Natural killer cell (primary cell): ENCODE measurements around the gene CLDN9. TPM values are rescaled to one million over a fixed set of nuclear protein-coding genes. Genes with fewer than 3 reads are reported as not detected.

Experiments
- ATAC-seq, 3 donors: fragments of 150-1000 bp in 2 of 3; fragments of 200-7000 bp in 1 of 3; cut with Tn5 transposase; 1 replicate in 1 of 3; 2 replicates in 2 of 3; pipeline ENCODE4 v1.10.0; 2021; ENCODE audit warnings: mild to moderate bottlenecking in 2 of 3, moderate library complexity in 2 of 3
- DNase-seq, 2 donors: peaks; one replicate each; pipeline versions ENCODE4 v3.0.0 to v3.0.0-alpha.2; 2013 to 2021; ENCODE audit warnings: mixed read lengths in 1 of 2
- H3K27ac ChIP-seq: one replicate; pipeline ENCODE4 v1.5.1; 2013; ENCODE audit warnings: mild to moderate bottlenecking, low read length
- H3K27me3 ChIP-seq: one replicate; pipeline ENCODE4 v1.6.1; 2013; ENCODE audit warnings: low read length; ENCODE audit not compliant: control insufficient read depth, insufficient read depth
- H3K36me3 ChIP-seq: one replicate; pipeline ENCODE4 v1.6.1; 2013; ENCODE audit warnings: low read length; ENCODE audit not compliant: control insufficient read depth, insufficient read depth
- H3K4me1 ChIP-seq: one replicate; pipeline ENCODE4 v1.6.1; 2013; ENCODE audit warnings: low read length; ENCODE audit not compliant: control insufficient read depth, insufficient read depth
- H3K4me3 ChIP-seq: one replicate; pipeline ENCODE4 v1.5.1; 2013; ENCODE audit warnings: low read length
- H3K9me3 ChIP-seq: one replicate; pipeline ENCODE4 v1.6.1; 2013; ENCODE audit warnings: low read length; ENCODE audit not compliant: control insufficient read depth, insufficient read depth
- H3K27ac Mint-ChIP-seq, 2 donors: one replicate each; pipeline ENCODE4 v1.8.0; 2022; ENCODE audit warnings: mild to moderate bottlenecking in 2 of 2, mixed read lengths in 2 of 2, moderate library complexity in 1 of 2
- H3K27me3 Mint-ChIP-seq, 2 donors: one replicate each; pipeline ENCODE4 v1.8.0; 2022; ENCODE audit warnings: low read depth in 2 of 2, mixed read lengths in 2 of 2
- H3K36me3 Mint-ChIP-seq: one replicate; pipeline ENCODE4 v1.8.0; 2022; ENCODE audit warnings: mixed read lengths
- H3K4me1 Mint-ChIP-seq, 2 donors: one replicate each; pipeline ENCODE4 v1.8.0; 2022; ENCODE audit warnings: mixed read lengths in 2 of 2
- H3K4me3 Mint-ChIP-seq: one replicate; pipeline ENCODE4 v1.8.0; 2022; ENCODE audit warnings: mild to moderate bottlenecking, moderate library complexity, mixed read lengths
- H3K9me3 Mint-ChIP-seq, 2 donors: one replicate each; pipeline ENCODE4 v1.8.0; 2022; ENCODE audit warnings: mixed read lengths in 2 of 2
- WGBS: methylation state at CpG from one replicate; pipeline ENCODE4 v1.1.7; 2013; ENCODE audit warnings: missing lambda C conversion rate; ENCODE audit not compliant: insufficient coverage; 5-methylcytosine and 5-hydroxymethylcytosine counted together
- intact Hi-C: fragments of 100-400 bp; cut with micrococcal nuclease; formaldehyde crosslinking; loops from one replicate; pipeline ENCODE4 v1.14.2; 2022
- total RNA-seq, 4 donors: library from RNA; stranded (reverse); fragments of 120-200 nt in 1 of 4; gene quantifications; one replicate each; pipeline versions ENCODE4 v1.2.3 to v1.2.4, GENCODE V29; 2013 to 2022
- TF ChIP-seq, protein P1 (sequence below): fragments of 200-600 bp; IDR thresholded peaks from one replicate; pipeline ENCODE4 v1.8.0; 2022; ENCODE audit warnings: antibody characterized with exemption

The CLDN9 gene
- total RNA-seq, 3 donors from 2014 or later (not counting 1 experiment from before 2014, with no cell fraction given) = 0.34 to 0.35 TPM; not detected in 1

DNA sequence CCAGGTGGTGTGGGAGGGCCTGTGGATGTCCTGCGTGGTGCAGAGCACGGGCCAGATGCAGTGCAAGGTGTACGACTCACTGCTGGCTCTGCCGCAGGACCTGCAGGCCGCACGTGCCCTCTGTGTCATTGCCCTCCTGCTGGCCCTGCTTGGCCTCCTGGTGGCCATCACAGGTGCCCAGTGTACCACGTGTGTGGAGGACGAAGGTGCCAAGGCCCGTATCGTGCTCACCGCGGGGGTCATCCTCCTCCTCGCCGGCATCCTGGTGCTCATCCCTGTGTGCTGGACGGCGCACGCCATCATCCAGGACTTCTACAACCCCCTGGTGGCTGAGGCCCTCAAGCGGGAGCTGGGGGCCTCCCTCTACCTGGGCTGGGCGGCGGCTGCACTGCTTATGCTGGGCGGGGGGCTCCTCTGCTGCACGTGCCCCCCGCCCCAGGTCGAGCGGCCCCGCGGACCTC is 798 bp downstream of the CLDN9 start:
- Mint-ChIP-seq H3K4me1 (peaks cover 0 to 8% of the 10 kb centered on the region in 2 donors), H3K4me3 (no peak overlapping the region)
- no peak for ATAC-seq

DNA sequence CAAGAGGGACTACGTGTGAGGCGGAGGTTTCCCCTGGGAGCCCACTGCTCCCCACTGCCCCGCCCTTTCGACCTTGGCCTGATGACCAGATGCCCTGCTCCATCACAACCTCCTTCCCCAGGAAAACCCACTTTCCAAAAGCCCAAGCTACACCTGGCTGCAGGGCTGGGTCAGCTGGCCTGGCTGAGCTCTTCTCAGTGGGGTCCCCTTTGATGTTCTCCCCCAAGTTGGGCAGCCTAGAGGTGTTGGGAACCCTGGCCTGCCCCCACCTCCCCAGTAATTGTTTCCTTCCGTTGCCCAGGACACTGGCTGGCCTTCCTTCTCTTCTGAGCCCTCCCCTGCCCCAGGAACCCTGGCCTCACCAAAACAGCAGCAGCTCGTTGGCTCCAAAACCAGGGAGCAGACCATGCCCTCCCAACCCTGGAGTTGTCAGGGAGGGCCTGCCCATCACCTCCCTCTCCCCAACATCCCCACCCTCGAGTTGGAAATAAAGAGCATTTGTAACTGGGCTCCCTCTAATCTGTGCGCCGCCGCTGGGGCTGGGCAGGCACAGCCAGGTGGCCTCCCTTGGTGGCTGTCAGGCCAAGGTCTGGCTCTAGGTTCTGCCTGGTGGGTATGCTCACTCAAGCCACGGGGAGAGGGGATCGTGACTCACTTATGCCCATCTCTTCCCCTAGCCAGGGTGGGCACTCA is 1.4 kb downstream of the CLDN9 start:
- peaks cover 0 to 5% of the 10 kb centered on the region in 2 donors for H3K27me3 Mint-ChIP-seq
- peaks cover 0 to 5% of the 10 kb centered on the region in 2 donors for H3K4me1 Mint-ChIP-seq
- no peak overlapping the region for H3K4me3 Mint-ChIP-seq

More for the DNA sequence above, 798 bp downstream of the CLDN9 start:
- H3K4me1 ChIP-seq = peaks cover 14% of the 10 kb centered on the region
- no peak overlapping the region for H3K4me3 ChIP-seq
- peaks cover 6% of the 10 kb centered on the region for H3K27me3 ChIP-seq
- no peak overlapping the region for H3K27ac ChIP-seq
- TF ChIP-seq, protein P1, sequence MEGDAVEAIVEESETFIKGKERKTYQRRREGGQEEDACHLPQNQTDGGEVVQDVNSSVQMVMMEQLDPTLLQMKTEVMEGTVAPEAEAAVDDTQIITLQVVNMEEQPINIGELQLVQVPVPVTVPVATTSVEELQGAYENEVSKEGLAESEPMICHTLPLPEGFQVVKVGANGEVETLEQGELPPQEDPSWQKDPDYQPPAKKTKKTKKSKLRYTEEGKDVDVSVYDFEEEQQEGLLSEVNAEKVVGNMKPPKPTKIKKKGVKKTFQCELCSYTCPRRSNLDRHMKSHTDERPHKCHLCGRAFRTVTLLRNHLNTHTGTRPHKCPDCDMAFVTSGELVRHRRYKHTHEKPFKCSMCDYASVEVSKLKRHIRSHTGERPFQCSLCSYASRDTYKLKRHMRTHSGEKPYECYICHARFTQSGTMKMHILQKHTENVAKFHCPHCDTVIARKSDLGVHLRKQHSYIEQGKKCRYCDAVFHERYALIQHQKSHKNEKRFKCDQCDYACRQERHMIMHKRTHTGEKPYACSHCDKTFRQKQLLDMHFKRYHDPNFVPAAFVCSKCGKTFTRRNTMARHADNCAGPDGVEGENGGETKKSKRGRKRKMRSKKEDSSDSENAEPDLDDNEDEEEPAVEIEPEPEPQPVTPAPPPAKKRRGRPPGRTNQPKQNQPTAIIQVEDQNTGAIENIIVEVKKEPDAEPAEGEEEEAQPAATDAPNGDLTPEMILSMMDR = no peak
- 91% methylated on average over 27 of the region's 27 CpGs for WGBS
- no peaks in the 10 kb centered on the region for H3K9me3 Mint-ChIP-seq
- peaks cover 0 to 5% of the 10 kb centered on the region in 2 donors for H3K27me3 Mint-ChIP-seq
- H3K36me3 Mint-ChIP-seq = no peaks in the 10 kb centered on the region
- DNase-seq = no peak
- no peak overlapping the region for H3K27ac Mint-ChIP-seq
- H3K9me3 ChIP-seq = no peaks in the 10 kb centered on the region
- intact Hi-C loops = no loop called here
- no peaks in the 10 kb centered on the region for H3K36me3 ChIP-seq

DNA sequence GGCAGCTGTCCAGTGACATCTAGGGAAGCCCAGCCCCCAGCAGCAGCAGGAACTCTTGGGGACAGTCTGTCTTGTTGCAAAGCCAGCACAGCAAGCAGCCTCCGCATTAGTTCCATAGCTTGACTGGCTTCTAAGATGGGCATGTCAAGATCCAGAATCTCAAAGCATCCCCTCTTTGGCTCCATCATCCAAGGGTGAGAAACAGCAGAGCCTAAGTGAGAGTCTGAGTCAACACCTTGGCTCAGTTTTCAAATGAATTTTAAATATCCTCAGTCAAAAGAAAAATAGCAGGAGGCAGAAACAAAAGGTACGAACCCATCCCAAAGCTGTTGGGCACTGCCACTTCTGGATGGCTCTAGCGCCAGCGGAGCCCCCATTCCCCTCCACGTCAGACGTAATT is 2.2 kb downstream of the CLDN9 start:
- WGBS = 96% methylated on average over 6 of the region's 6 CpGs
- no peaks in the 10 kb centered on the region for H3K9me3 Mint-ChIP-seq
- H3K36me3 Mint-ChIP-seq = no peaks in the 10 kb centered on the region
- peaks cover 0 to 5% of the 10 kb centered on the region in 2 donors for H3K27me3 Mint-ChIP-seq
- DNase-seq (no peak), ATAC-seq (no peak)
- Histone ChIP-seq H3K9me3 (no peaks in the 10 kb centered on the region), H3K27ac (no peak overlapping the region), H3K4me3 (no peak overlapping the region), H3K4me1 (peaks cover 19% of the 10 kb centered on the region), H3K36me3 (no peaks in the 10 kb centered on the region), H3K27me3 (peaks cover 6% of the 10 kb centered on the region)
- peaks cover 3 to 8% of the 10 kb centered on the region in 2 donors for H3K4me1 Mint-ChIP-seq
- no peak overlapping the region for H3K4me3 Mint-ChIP-seq
- TF ChIP-seq, protein P1 = no peak
- no peak overlapping the region for H3K27ac Mint-ChIP-seq
- intact Hi-C loops = no loop called here

More for the DNA sequence above, 1.4 kb downstream of the CLDN9 start:
- WGBS = 88% methylated on average over 12 of the region's 12 CpGs
- ATAC-seq = no peak
- intact Hi-C loops = no loop called here
- H3K4me1 ChIP-seq = peaks cover 11% of the 10 kb centered on the region
- no peaks in the 10 kb centered on the region for H3K36me3 Mint-ChIP-seq
- TF ChIP-seq, protein P1 = no peak
- no peaks in the 10 kb centered on the region for H3K9me3 ChIP-seq
- H3K27me3 ChIP-seq = peaks cover 6% of the 10 kb centered on the region
- no peaks in the 10 kb centered on the region for H3K9me3 Mint-ChIP-seq
- no peaks in the 10 kb centered on the region for H3K36me3 ChIP-seq
- DNase-seq = no peak
- H3K4me3 ChIP-seq = no peak overlapping the region
- no peak overlapping the region for H3K27ac Mint-ChIP-seq
- H3K27ac ChIP-seq = no peak overlapping the region
